ENCODE results near the gene CCDC88A.

DNA sequence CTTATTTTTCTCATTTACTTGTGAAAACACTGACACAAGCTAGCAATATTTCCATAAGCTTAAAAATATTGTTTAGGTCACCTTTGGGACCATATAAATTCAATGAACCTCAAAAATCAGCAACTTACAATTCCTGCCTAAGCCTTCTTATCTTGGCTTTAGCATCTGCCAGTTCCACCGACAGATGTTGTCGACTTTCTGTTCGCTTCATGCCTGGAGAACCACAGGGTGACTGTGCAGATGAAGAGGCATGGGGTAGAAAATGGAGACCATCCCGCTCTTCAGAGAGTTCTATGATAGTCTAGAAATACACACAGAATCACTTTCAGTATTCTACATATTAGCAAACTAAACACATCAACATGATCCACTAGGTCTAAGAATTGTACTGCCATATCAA, 64.2 kb downstream of the CCDC88A start:
- TF ChIP-seq, protein P1, sequence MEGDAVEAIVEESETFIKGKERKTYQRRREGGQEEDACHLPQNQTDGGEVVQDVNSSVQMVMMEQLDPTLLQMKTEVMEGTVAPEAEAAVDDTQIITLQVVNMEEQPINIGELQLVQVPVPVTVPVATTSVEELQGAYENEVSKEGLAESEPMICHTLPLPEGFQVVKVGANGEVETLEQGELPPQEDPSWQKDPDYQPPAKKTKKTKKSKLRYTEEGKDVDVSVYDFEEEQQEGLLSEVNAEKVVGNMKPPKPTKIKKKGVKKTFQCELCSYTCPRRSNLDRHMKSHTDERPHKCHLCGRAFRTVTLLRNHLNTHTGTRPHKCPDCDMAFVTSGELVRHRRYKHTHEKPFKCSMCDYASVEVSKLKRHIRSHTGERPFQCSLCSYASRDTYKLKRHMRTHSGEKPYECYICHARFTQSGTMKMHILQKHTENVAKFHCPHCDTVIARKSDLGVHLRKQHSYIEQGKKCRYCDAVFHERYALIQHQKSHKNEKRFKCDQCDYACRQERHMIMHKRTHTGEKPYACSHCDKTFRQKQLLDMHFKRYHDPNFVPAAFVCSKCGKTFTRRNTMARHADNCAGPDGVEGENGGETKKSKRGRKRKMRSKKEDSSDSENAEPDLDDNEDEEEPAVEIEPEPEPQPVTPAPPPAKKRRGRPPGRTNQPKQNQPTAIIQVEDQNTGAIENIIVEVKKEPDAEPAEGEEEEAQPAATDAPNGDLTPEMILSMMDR (IDR thresholded peaks at IDR 0.05) = no peak
- TF ChIP-seq CHD2 (IDR thresholded peaks at IDR 0.05; ENCODE audit: low read length, partially characterized antibody) (no peak), RFX5 (IDR thresholded peaks at IDR 0.05) (no peak)
- TF ChIP-seq, protein P2, sequence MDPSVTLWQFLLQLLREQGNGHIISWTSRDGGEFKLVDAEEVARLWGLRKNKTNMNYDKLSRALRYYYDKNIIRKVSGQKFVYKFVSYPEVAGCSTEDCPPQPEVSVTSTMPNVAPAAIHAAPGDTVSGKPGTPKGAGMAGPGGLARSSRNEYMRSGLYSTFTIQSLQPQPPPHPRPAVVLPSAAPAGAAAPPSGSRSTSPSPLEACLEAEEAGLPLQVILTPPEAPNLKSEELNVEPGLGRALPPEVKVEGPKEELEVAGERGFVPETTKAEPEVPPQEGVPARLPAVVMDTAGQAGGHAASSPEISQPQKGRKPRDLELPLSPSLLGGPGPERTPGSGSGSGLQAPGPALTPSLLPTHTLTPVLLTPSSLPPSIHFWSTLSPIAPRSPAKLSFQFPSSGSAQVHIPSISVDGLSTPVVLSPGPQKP (IDR thresholded peaks at IDR 0.05; ENCODE audit: low read depth, low read length) = no peak
